GM12878 (cell line): Measurements from ENCODE around the gene RARRES2. TPM values are rescaled to one million over a fixed set of nuclear protein-coding genes. Genes with fewer than 3 reads are reported as not detected.

ENCODE experiments used
- ELK1 ChIP-seq: IDR thresholded peaks from 2 replicates; pipeline ENCODE4 v1.6.1; 2012; ENCODE audit warnings: low read depth, low read length, improper control_type of control experiment
- IRF4 ChIP-seq: IDR thresholded peaks from 2 replicates; pipeline ENCODE4 v1.6.1; 2011; ENCODE audit warnings: low read depth, low read length
- MEF2A ChIP-seq: IDR thresholded peaks from 2 replicates; pipeline ENCODE4 v1.6.1; 2011; ENCODE audit warnings: low read depth, mild to moderate bottlenecking, low read length, moderate library complexity; ENCODE audit not compliant: insufficient read depth
- RB1 ChIP-seq: fragments of 450-650 bp; formaldehyde crosslinking; IDR thresholded peaks from 2 replicates; pipeline ENCODE4 v1.6.1; 2017; ENCODE audit warnings: mild to moderate bottlenecking, borderline replicate concordance
- REST ChIP-seq: IDR thresholded peaks from 2 replicates; pipeline ENCODE4 v1.6.1; 2012; ENCODE audit warnings: mild to moderate bottlenecking, low read depth, low read length
- polyA plus RNA-seq, 11 experiments: library from polyadenylated mRNA; depleted of rRNA in 4 of 11; unstranded in 6 of 11; stranded (reverse) in 5 of 11; fragments of >200 nt; fragmentation: Nextera tagmentation in 4 of 11; fragmentation: Illumina TruSeq in 1 of 11; extraction: Ambion mirVana in 4 of 11; extraction: Trizol in 1 of 11; gene quantifications; 1 replicate in 1 of 11; 2 replicates in 10 of 11; pipeline versions ENCODE4 v1.2.1 to v1.2.3, GENCODE V29; 2011 to 2016; ENCODE audit warnings: inconsistent platforms in 2 of 11, missing spikeins in 2 of 11, low read depth in 1 of 11
- total RNA-seq, 4 experiments: library from RNA; depleted of rRNA in 3 of 4; stranded (reverse); fragments of >200 nt in 3 of 4; fragmentation: Illumina TruSeq in 1 of 4; extraction: Trizol in 1 of 4; gene quantifications; 2 replicates each; pipeline versions ENCODE4 v1.2.1 to v1.2.3, GENCODE V29; 2013 to 2021

RARRES2 gene
- total and polyA plus RNA-seq, 10 of the 15 experiments (the other 5 are each of a cell fraction or from before 2014, with no cell fraction given): 0.13 to 2.2 (median 0.40) TPM; not detected in 3

GRCh38 chr7:150380463-150380862 is 39.0 kb upstream of the RARRES2 start (continued):
- TF ChIP-seq ELK1: no peak
- no peak for TF ChIP-seq RB1
- 0 out of 2 replicates have a peak, but pooled peaks have one; percentile 40 for TF ChIP-seq IRF4
- no peak for TF ChIP-seq REST
- no peak for TF ChIP-seq MEF2A
- TF ChIP-seq, all 136 proteins: peak for 29
